HEK293 (cell line): Measurements from ENCODE around the gene HECTD2.

ENCODE experiments used
- CTCF ChIA-PET: fragments of 350-600 bp; formaldehyde crosslinking; extraction: SDS; loops from one replicate; lab custom pipeline; 2021; ENCODE audit warnings: antibody characterized with exemption; lab: Yijun Ruan, JAX
- POLR2A ChIA-PET: fragments of 300-600 bp; formaldehyde crosslinking; extraction: SDS; loops from one replicate; lab custom pipeline; 2020; ENCODE audit warnings: antibody characterized with exemption, inconsistent platforms; lab: Yijun Ruan, JAX
- H3K27ac ChIP-seq: fragments of 200-500 bp; sonication (Bioruptor generic); 2 replicates; pipeline ENCODE4 v1.5.1; 2014; ENCODE audit warnings: low read depth, low read length, control low read depth, inconsistent platforms; ENCODE audit errors: extremely low read depth
- H3K36me3 ChIP-seq, 2 experiments: fragments of 200-500 bp in 1 of 2; sonication (Bioruptor generic) in 1 of 2; 1 replicate in 1 of 2; 2 replicates in 1 of 2; pipeline ENCODE4 v1.5.1; 2014 to 2017; ENCODE audit warnings: inconsistent platforms in 2 of 2, low read length in 2 of 2; ENCODE audit not compliant: control insufficient read depth in 2 of 2, insufficient read depth in 1 of 2
- H3K4me1 ChIP-seq: fragments of 200-500 bp; sonication (Bioruptor generic); 2 replicates; pipeline ENCODE4 v1.5.1; 2014; ENCODE audit warnings: mild to moderate bottlenecking, low read length, inconsistent platforms; ENCODE audit not compliant: control insufficient read depth, insufficient read depth
- H3K4me3 ChIP-seq: 2 replicates; pipeline ENCODE4 v1.5.1; 2011; ENCODE audit warnings: low read depth, mild to moderate bottlenecking, control low read depth, low read length, moderate library complexity
- H3K9me3 ChIP-seq: fragments of 200-500 bp; sonication (Bioruptor generic); 2 replicates; pipeline ENCODE4 v1.5.1; 2014; ENCODE audit warnings: low read depth, low read length, inconsistent platforms; ENCODE audit not compliant: control insufficient read depth, insufficient read depth
- KLF9 ChIP-seq: fragments of 450-650 bp; formaldehyde crosslinking; IDR thresholded peaks from 2 replicates; pipeline ENCODE4 v1.5.1; 2016; ENCODE audit warnings: missing biosample characterization, missing genetic modification characterization, low read depth
- PRDM10 ChIP-seq: fragments of 450-650 bp; formaldehyde crosslinking; IDR thresholded peaks from 2 replicates; pipeline ENCODE4 v1.5.1; 2016; ENCODE audit warnings: missing biosample characterization, missing genetic modification characterization
- RBAK ChIP-seq: fragments of 450-650 bp; formaldehyde crosslinking; IDR thresholded peaks from 2 replicates; pipeline ENCODE4 v1.5.1; 2016; ENCODE audit warnings: missing biosample characterization, missing genetic modification characterization
- SALL2 ChIP-seq: fragments of 450-650 bp; formaldehyde crosslinking; IDR thresholded peaks from 2 replicates; pipeline ENCODE4 v1.5.0; 2017; ENCODE audit warnings: missing biosample characterization, mild to moderate bottlenecking, missing genetic modification characterization, borderline replicate concordance
- SETDB1 ChIP-seq: IDR thresholded peaks from one replicate; pipeline ENCODE4 v1.6.1; 2017; ENCODE audit warnings: mild to moderate bottlenecking, low read length, moderate library complexity, mixed read lengths; ENCODE audit not compliant: insufficient read length
- TRIM28 ChIP-seq: IDR thresholded peaks from 2 replicates; pipeline ENCODE4 v1.6.1; 2011; ENCODE audit warnings: low read length, control low read depth, borderline replicate concordance
- ZBTB6 ChIP-seq: fragments of 450-650 bp; formaldehyde crosslinking; IDR thresholded peaks from 2 replicates; pipeline ENCODE4 v1.5.1; 2017; ENCODE audit warnings: missing biosample characterization, missing genetic modification characterization
- ZIC2 ChIP-seq: fragments of 450-650 bp; formaldehyde crosslinking; IDR thresholded peaks from 2 replicates; pipeline ENCODE4 v1.5.1; 2016; ENCODE audit warnings: missing biosample characterization, missing genetic modification characterization
- ZNF112 ChIP-seq: fragments of 450-650 bp; formaldehyde crosslinking; IDR thresholded peaks from 2 replicates; pipeline ENCODE4 v1.5.0; 2017; ENCODE audit warnings: missing biosample characterization, missing genetic modification characterization
- ZNF18 ChIP-seq: fragments of 450-650 bp; formaldehyde crosslinking; IDR thresholded peaks from 2 replicates; pipeline ENCODE4 v1.5.1; 2016; ENCODE audit warnings: missing biosample characterization, missing genetic modification characterization
- ZNF341 ChIP-seq: fragments of 450-650 bp; formaldehyde crosslinking; IDR thresholded peaks from 2 replicates; pipeline ENCODE4; 2016; ENCODE audit warnings: low read depth, missing biosample characterization, missing genetic modification characterization
- ZNF394 ChIP-seq: fragments of 450-650 bp; formaldehyde crosslinking; IDR thresholded peaks from 2 replicates; pipeline ENCODE4 v1.5.1; 2016; ENCODE audit warnings: missing biosample characterization, missing genetic modification characterization, mild to moderate bottlenecking, moderate library complexity, borderline replicate concordance
- ZNF518A ChIP-seq: fragments of 450-650 bp; formaldehyde crosslinking; conservative IDR thresholded peaks from 2 replicates; pipeline ENCODE4 v1.5.1; 2016; ENCODE audit warnings: low read depth, missing biosample characterization, missing genetic modification characterization
- ZNF529 ChIP-seq: fragments of 450-650 bp; formaldehyde crosslinking; IDR thresholded peaks from 2 replicates; pipeline ENCODE4 v1.5.1; 2017; ENCODE audit warnings: missing genetic modification characterization, missing biosample characterization; ENCODE audit not compliant: insufficient replicate concordance
- ZNF571 ChIP-seq: fragments of 450-650 bp; formaldehyde crosslinking; IDR thresholded peaks from 2 replicates; pipeline ENCODE4 v1.5.0; 2017; ENCODE audit warnings: missing biosample characterization, missing genetic modification characterization
- ZNF580 ChIP-seq: fragments of 450-650 bp; formaldehyde crosslinking; IDR thresholded peaks from 2 replicates; pipeline ENCODE4 v1.5.1; 2016; ENCODE audit warnings: missing biosample characterization, missing genetic modification characterization
- ZNF660 ChIP-seq: fragments of 450-650 bp; IDR thresholded peaks from 2 replicates; pipeline ENCODE4 v1.5.1; 2018; ENCODE audit warnings: missing biosample characterization, mild to moderate bottlenecking, missing genetic modification characterization
- ZNF837 ChIP-seq: fragments of 450-650 bp; formaldehyde crosslinking; IDR thresholded peaks from 2 replicates; pipeline ENCODE4 v1.5.1; 2016; ENCODE audit warnings: missing biosample characterization, missing genetic modification characterization

Gene HECTD2

GRCh38 chr10:91374052-91374451 lies 36.1 kb upstream of the HECTD2 start (continued):
- TF ChIP-seq ZNF18 (tag by site-specific recombination) (no peak), ZNF394 (tag by site-specific recombination) (no peak), ZIC2 (tag by site-specific recombination) (no peak), SALL2 (tag by site-specific recombination) (no peak), ZNF518A (tag by site-specific recombination) (peak; percentile 26; the same call in 1 of the 2 replicates), ZNF660 (no peak), ZNF529 (tag by site-specific recombination) (no peak), ZNF571 (tag by site-specific recombination) (no peak), ZNF837 (tag by site-specific recombination) (no peak), TRIM28 (peak; percentile 66; the same call in 1 of the 2 replicates), ZNF580 (no peak), RBAK (no peak), ZNF112 (tag by site-specific recombination) (no peak), ZBTB6 (no peak), SETDB1 (peak; percentile 97), ZNF341 (tag by site-specific recombination) (no peak)
- TF ChIP-seq, all 188 proteins: peak for 3

- H3K4me3 ChIP-seq, result no peak overlapping the region
- POLR2A ChIA-PET, result interaction anchor here (0.6 kb wide), 1 partner anchor 11 kb away, joined by 6 read pairs; no protein-coding TSS in a partner anchor
- H3K4me1 ChIP-seq, result peaks cover 12% of the 10 kb centered on the region
- no peaks in the 10 kb centered on the region for H3K36me3 ChIP-seq
- H3K27ac ChIP-seq, result no peak overlapping the region
- no peaks in the 10 kb centered on the region for H3K9me3 ChIP-seq
- 0 out of 2 replicates have a peak, but pooled peaks have one; percentile 22 for TF ChIP-seq ZNF18 (tag by site-specific recombination)
- peak; percentile 18; the same call in 1 of the 2 replicates for TF ChIP-seq PRDM10 (tag by site-specific recombination)
- no peak for TF ChIP-seq KLF9 (tag by site-specific recombination)
- CTCF ChIA-PET, result interaction anchor here (0.8 to 3.0 kb wide), 4 partner anchors 9 to 1738 kb away, joined by 4 to 14 read pairs (median 4); no protein-coding TSS in a partner anchor
These were observed 32.1 kb upstream of the HECTD2 start for GRCh38 chr10:91378061-91378460.
